Heart left ventricle (tissue), 13 donors: Measurements from ENCODE around the gene HIGD1A.

ENCODE experiments used
- CTCF ChIP-seq, 12 donors: fragments of 200-600 bp; sonication (generic) in 4 of 12; IDR thresholded peaks; one replicate each; pipeline versions ENCODE4 v1.5.0 to v1.8.0; 2018 to 2022; ENCODE audit warnings: antibody characterized with exemption in 12 of 12, mild to moderate bottlenecking in 5 of 12
- POLR2A ChIP-seq, 2 donors: fragments of 450-650 bp; IDR thresholded peaks; one replicate each; pipeline ENCODE4 v1.6.1; 2017; ENCODE audit warnings: antibody characterized with exemption in 2 of 2, mild to moderate bottlenecking in 2 of 2, moderate library complexity in 2 of 2
- donor health status: ischemic (EF 13 %, LVEDD 7.1; RV severe dilation, severe dysfunction).
- donor health status: DM: no; HTN: yes; CAD: no.
- donor health status: DM: no; HTN: no; CAD: no.
- donor health status: ischemic (EF 25% LVEDD 6.9; RV normal size, moderate dysfunction).
- donor health status: ischemic (EF 25% LVEDD 5.7; RV mildly dilated, moderate dysfunction).
- donor health status: ischemic (EF 35%, LVEDD 5.7; RV mildly dilated, moderate dysfunction).
- donor health status: nonischemic (EF 11% LVEDD 7.7; RV severe dilation, severe dysfunction).
- donor health status: DM: yes; HTN: yes; CAD: no.
- donor health status: PGD.
- donor health status: ischemic (EF 29% LVEDD 5.4; RV normal size, mild dysfunction).
- donor health status: nonischemic (EF 23%, LVEDD 6.1; RV moderate dilation, normal function).

DNA sequence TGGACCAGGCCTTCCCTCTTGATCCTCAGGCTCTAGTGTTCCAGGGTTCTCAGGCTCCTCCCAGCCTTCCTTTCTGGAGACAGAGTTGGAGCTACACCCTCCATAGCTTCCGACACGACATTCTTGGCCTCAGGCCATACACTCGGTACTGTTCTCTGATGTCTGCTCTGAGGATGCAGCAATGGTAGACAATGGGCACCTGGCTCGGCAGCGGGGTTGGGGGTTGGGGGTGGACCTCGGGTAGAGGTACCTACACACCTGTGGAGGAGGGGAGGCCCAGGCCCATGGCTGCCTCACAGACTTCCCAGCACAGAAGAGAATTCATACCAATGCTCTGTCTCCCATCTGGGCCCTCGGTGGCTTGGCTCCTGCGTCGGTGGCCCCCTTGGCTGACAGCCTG, 52.7 kb downstream of the HIGD1A start:
- no peak for TF ChIP-seq CTCF (IDR thresholded peaks at IDR 0.05)
- no peak for TF ChIP-seq POLR2A (IDR thresholded peaks at IDR 0.05)
